Cerebellar nuclear complex (tissue), 1 donor: Measurements from ENCODE around the gene H1-8.
"Not testable (repeated sequence)": the region's sequence is repeated elsewhere in the genome, so short reads cannot be mapped to it uniquely, and the experiment has no call there.

Source experiments
- DNase-seq, 2 experiments: peaks; one replicate each; lab custom pipeline; 2025; lab: John Stamatoyannopoulos, UW

H1-8 gene

GRCh38 chr3:129543156-129543790 lies at the start of gene H1-8:
Gene H1-8, plus strand, starts transcription at chr3:129543175. Its CDS starts 44 bp downstream, at chr3:129543219.
- no peak for DNase-seq

GRCh38 chr3:129493206-129493605 lies 49.8 kb upstream of the H1-8 start:
- DNase-seq: no peak

- DNase-seq: not testable (repeated sequence)
These were observed 48.5 kb upstream of the H1-8 start for GRCh38 chr3:129494499-129494898.

- DNase-seq: not testable (repeated sequence)
These were observed 47.9 kb upstream of the H1-8 start for GRCh38 chr3:129495006-129495639.

- not testable (repeated sequence) for DNase-seq
These were observed 45.1 kb upstream of the H1-8 start for GRCh38 chr3:129497876-129498275.

GRCh38 chr3:129498603-129499488 lies 44.1 kb upstream of the H1-8 start:
- DNase-seq: not testable (repeated sequence)

- not testable (repeated sequence) for DNase-seq
These were observed 43.2 kb upstream of the H1-8 start for GRCh38 chr3:129499604-129500333.

GRCh38 chr3:129500334-129500658 lies 42.7 kb upstream of the H1-8 start:
- DNase-seq: no peak

GRCh38 chr3:129501630-129502029 lies 41.3 kb upstream of the H1-8 start:
- no peak for DNase-seq

GRCh38 chr3:129502641-129503408 lies 40.1 kb upstream of the H1-8 start:
- DNase-seq: no peak

GRCh38 chr3:129503471-129504291 lies 39.3 kb upstream of the H1-8 start:
- DNase-seq: no peak

GRCh38 chr3:129504471-129505100 lies 38.4 kb upstream of the H1-8 start:
- no peak for DNase-seq

- peak; percentile 9 to 53 for DNase-seq
These were observed 37.6 kb upstream of the H1-8 start for GRCh38 chr3:129505341-129505740.

- no peak for DNase-seq
These were observed 36.7 kb upstream of the H1-8 start for GRCh38 chr3:129506231-129506742.

GRCh38 chr3:129507181-129507831 lies 35.7 kb upstream of the H1-8 start:
- DNase-seq: peak in 1 of 2 experiments; percentile 11

GRCh38 chr3:129512595-129512994 lies 30.4 kb upstream of the H1-8 start:
- no peak for DNase-seq

- DNase-seq: no peak
These were observed 29.3 kb upstream of the H1-8 start for GRCh38 chr3:129513705-129514104.

- DNase-seq: no peak
These were observed 28.9 kb upstream of the H1-8 start for GRCh38 chr3:129514110-129514509.

GRCh38 chr3:129514563-129514962 lies 28.4 kb upstream of the H1-8 start:
- no peak for DNase-seq
